ENCODE measurements around the gene DOC2B. TPM values are rescaled to one million over a fixed set of nuclear protein-coding genes. Genes with fewer than 3 reads are reported as not detected.
"Not testable (repeated sequence)": the region's sequence is repeated elsewhere in the genome, so short reads cannot be mapped to it uniquely, and the experiment has no call there.

The DOC2B gene
- total RNA-seq, 1 experiment from 2014 or later, result 2.7 TPM

DNA sequence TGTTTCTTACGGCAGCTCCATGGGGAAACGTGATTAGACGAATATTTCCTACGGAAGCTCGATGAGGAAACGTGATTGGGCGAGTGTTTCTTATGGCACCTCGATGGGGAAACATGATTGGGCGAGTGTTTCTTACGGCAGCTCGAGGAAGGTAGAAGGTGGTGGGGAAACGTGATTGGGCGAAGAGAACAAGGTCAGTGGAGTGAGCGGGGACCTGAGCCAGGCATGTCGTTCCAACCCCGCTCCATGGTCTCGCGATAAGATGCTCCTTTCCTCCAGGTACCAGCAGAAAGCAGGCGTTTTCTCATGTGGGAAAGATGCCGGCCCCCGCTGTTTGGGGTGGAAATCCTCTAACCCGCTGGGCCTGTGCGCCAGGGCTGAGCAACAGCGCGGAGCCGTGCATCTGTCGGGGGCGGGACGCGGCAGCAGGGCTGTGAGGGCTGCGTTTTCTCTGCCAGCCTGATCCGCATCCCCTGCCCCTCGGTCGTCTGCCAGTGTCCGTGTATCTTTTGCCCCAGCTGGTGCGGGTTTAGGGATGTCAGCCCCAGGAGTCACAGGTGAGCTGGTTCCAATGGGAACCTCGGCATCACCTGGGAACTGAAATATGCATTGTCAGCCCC is 25.6 kb upstream of the DOC2B start (continued):
- TF ChIP-seq, protein P1, sequence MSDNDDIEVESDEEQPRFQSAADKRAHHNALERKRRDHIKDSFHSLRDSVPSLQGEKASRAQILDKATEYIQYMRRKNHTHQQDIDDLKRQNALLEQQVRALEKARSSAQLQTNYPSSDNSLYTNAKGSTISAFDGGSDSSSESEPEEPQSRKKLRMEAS (CRISPR knock-in tag; IDR thresholded peaks at IDR 0.05), result no peak
- TF ChIP-seq, protein P2, sequence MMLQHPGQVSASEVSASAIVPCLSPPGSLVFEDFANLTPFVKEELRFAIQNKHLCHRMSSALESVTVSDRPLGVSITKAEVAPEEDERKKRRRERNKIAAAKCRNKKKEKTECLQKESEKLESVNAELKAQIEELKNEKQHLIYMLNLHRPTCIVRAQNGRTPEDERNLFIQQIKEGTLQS (CRISPR knock-in tag; conservative IDR thresholded peaks at IDR 0.05), result no peak
- TF ChIP-seq ZBTB21 (CRISPR knock-in tag; IDR thresholded peaks at IDR 0.05; ENCODE audit: borderline replicate concordance) (no peak), JAZF1 (CRISPR knock-in tag; IDR thresholded peaks at IDR 0.05) (no peak)

DNA sequence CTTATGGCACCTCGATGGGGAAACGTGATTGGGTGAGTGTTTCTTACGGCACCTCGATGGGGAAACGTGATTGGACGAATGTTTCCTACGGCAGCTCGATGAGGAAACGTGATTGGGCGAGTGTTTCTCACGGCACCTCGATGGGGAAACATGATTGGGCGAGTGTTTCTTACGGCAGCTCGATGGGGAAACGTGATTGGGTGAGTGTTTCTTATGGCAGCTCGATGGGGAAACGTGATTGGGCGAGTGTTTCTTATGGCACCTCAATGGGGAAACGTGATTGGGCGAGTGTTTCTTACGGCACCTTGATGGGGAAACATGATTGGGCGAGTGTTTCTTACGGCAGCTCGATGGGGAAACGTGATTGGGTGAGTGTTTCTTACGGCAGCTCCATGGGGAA is 25.0 kb upstream of the DOC2B start:
- Mint-ChIP-seq H3K9me3 (peaks cover 13% of the 10 kb centered on the region), H3K27me3 (ENCODE audit: low read depth) (peaks cover 13% of the 10 kb centered on the region)
- ChIA-PET POLR2A (interaction anchor here (1.2 kb wide), 1 partner anchor 57 kb away, joined by 3 read pairs; no protein-coding TSS in a partner anchor), CTCF (interaction anchor here (1.1 to 1.6 kb wide), 3 partner anchors 42 to 206 kb away, joined by 3 to 4 read pairs (median 3); no protein-coding TSS in a partner anchor)
- not testable (repeated sequence) for H3K27ac Mint-ChIP-seq; ATAC-seq; H3K4me3 Mint-ChIP-seq; DNase-seq (ENCODE audit: low spot score); H3K4me1 Mint-ChIP-seq; H3K36me3 Mint-ChIP-seq
- peak; percentile 39; the same call in 1 of the 2 replicates for TF ChIP-seq NFYB (CRISPR knock-in tag; conservative IDR thresholded peaks at IDR 0.05; ENCODE audit: low read depth)

DNA sequence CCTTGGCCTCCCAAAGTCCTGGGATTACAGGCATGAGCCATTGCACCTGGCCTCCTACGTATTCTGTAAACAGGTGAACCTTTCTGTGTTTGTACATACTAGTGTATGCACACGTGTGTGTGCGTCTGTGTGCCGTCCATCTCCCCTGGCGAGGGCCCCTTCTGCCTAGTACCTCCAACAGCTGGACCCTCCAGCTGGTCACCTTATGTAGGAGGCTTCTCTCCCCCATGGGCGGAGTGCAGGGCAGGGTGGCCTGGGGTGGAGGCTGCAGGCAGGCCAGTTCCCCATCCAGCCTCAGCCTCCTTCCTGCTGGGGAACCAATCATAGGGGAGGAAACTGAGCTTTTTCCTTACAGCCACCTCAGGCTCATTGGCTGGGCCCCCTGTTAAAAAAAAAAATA is 24.4 kb upstream of the DOC2B start:
- H3K27ac Mint-ChIP-seq, result no peak overlapping the region
- peaks cover 13% of the 10 kb centered on the region for H3K9me3 Mint-ChIP-seq
- no peak overlapping the region for H3K4me3 Mint-ChIP-seq
- POLR2A ChIA-PET, result no interaction called here
- ATAC-seq (no peak), DNase-seq (ENCODE audit: low spot score) (no peak)
- CTCF ChIA-PET, result interaction anchor here (1.1 to 1.6 kb wide), 2 partner anchors 41 to 206 kb away, joined by 3 to 4 read pairs; no protein-coding TSS in a partner anchor
- H3K27me3 Mint-ChIP-seq (ENCODE audit: low read depth), result peaks cover 13% of the 10 kb centered on the region
- H3K36me3 Mint-ChIP-seq, result peaks cover 8% of the 10 kb centered on the region
- peaks cover 6% of the 10 kb centered on the region for H3K4me1 Mint-ChIP-seq
- TF ChIP-seq ELF4 (CRISPR knock-in tag; IDR thresholded peaks at IDR 0.05; ENCODE audit: low read depth), result no peak
- TF ChIP-seq ESRRA (CRISPR knock-in tag; IDR thresholded peaks at IDR 0.05; ENCODE audit: borderline replicate concordance), result no peak
- no peak for TF ChIP-seq ZNF232 (CRISPR knock-in tag; IDR thresholded peaks at IDR 0.05)
- TF ChIP-seq NFATC4 (CRISPR knock-in tag; IDR thresholded peaks at IDR 0.05), result no peak
- no peak for TF ChIP-seq ZNF423 (CRISPR knock-in tag; IDR thresholded peaks at IDR 0.05)
- TF ChIP-seq NR1H2 (CRISPR knock-in tag; IDR thresholded peaks at IDR 0.05), result no peak
- no peak for TF ChIP-seq ZNF317 (CRISPR knock-in tag; IDR thresholded peaks at IDR 0.05; ENCODE audit: borderline replicate concordance, low read depth)
- no peak for TF ChIP-seq OVOL2 (CRISPR knock-in tag; IDR thresholded peaks at IDR 0.05; ENCODE audit: borderline replicate concordance)
- TF ChIP-seq, protein P3, sequence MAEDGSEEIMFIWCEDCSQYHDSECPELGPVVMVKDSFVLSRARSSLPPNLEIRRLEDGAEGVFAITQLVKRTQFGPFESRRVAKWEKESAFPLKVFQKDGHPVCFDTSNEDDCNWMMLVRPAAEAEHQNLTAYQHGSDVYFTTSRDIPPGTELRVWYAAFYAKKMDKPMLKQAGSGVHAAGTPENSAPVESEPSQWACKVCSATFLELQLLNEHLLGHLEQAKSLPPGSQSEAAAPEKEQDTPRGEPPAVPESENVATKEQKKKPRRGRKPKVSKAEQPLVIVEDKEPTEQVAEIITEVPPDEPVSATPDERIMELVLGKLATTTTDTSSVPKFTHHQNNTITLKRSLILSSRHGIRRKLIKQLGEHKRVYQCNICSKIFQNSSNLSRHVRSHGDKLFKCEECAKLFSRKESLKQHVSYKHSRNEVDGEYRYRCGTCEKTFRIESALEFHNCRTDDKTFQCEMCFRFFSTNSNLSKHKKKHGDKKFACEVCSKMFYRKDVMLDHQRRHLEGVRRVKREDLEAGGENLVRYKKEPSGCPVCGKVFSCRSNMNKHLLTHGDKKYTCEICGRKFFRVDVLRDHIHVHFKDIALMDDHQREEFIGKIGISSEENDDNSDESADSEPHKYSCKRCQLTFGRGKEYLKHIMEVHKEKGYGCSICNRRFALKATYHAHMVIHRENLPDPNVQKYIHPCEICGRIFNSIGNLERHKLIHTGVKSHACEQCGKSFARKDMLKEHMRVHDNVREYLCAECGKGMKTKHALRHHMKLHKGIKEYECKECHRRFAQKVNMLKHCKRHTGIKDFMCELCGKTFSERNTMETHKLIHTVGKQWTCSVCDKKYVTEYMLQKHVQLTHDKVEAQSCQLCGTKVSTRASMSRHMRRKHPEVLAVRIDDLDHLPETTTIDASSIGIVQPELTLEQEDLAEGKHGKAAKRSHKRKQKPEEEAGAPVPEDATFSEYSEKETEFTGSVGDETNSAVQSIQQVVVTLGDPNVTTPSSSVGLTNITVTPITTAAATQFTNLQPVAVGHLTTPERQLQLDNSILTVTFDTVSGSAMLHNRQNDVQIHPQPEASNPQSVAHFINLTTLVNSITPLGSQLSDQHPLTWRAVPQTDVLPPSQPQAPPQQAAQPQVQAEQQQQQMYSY (CRISPR knock-in tag; IDR thresholded peaks at IDR 0.05), result no peak
- no peak for TF ChIP-seq NFE2L1 (CRISPR knock-in tag; IDR thresholded peaks at IDR 0.05)
- TF ChIP-seq, protein P4, sequence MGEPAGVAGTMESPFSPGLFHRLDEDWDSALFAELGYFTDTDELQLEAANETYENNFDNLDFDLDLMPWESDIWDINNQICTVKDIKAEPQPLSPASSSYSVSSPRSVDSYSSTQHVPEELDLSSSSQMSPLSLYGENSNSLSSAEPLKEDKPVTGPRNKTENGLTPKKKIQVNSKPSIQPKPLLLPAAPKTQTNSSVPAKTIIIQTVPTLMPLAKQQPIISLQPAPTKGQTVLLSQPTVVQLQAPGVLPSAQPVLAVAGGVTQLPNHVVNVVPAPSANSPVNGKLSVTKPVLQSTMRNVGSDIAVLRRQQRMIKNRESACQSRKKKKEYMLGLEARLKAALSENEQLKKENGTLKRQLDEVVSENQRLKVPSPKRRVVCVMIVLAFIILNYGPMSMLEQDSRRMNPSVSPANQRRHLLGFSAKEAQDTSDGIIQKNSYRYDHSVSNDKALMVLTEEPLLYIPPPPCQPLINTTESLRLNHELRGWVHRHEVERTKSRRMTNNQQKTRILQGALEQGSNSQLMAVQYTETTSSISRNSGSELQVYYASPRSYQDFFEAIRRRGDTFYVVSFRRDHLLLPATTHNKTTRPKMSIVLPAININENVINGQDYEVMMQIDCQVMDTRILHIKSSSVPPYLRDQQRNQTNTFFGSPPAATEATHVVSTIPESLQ (CRISPR knock-in tag; IDR thresholded peaks at IDR 0.05), result no peak
- TF ChIP-seq, protein P2 (CRISPR knock-in tag; conservative IDR thresholded peaks at IDR 0.05), result no peak
